ENCODE measurements around the gene LASP1.

GRCh38 chr17:38848557-38848891 is 21.3 kb upstream of the LASP1 start:
- TF ChIP-seq POLR2A (IDR thresholded peaks at IDR 0.05; ENCODE audit: low read length), result peak; percentile 19
- no peak for TF ChIP-seq GATA1 (IDR thresholded peaks at IDR 0.05; ENCODE audit: low read depth, low read length)

Measured in erythroblast (primary cell).